ENCODE data around the gene RAB33B.

RAB33B gene

DNA sequence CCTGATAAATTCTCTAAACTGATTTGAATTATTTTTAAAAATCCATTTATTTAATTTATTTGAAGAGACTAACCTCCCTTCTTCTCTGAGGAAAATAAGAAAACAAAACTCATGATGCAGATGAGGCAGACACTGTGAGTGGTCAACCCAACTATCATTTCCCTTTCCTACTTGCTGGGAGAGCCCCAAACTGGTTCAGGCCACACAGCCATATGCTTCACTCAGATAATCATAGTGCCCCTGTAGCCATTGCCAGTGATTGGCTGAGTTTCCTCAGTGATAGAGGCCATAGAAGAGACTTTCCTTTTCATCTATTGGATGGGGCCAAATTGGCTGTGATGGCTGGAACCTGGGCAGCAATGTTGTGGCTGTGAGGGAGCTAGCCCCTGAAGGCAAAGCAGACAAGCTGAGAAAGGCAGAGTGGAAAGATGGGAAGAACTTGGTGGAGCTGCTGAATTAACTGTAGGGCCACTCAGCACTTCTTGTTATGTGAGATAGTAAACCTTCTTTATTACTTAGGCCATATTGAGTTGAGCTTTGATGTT, 49.8 kb downstream of the RAB33B start:
- in situ Hi-C loops (cut with HindIII; ENCODE audit: low sequenced_read_pairs) = no loop called here

DNA sequence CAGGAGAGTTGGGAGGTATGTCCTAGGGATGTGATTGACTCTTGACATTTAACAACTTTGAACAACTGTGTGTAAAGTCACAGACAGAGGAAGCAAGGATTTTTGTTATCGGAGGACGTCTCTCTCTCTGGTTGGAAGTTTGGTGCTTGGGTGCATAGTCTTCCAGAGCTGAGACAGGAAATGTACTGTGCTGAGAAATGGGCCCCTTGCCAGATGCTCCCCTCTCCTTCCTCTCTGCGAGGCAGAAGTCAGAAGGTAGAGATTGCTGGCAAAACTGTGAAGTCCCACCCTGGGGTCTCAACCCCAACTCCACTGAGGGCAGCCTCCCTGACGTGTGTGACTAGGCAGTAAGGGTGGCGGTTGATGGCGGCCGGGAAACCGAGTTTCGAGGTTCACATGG, 52.9 kb downstream of the RAB33B start:
- in situ Hi-C loops (cut with HindIII; ENCODE audit: low sequenced_read_pairs) = no loop called here

DNA sequence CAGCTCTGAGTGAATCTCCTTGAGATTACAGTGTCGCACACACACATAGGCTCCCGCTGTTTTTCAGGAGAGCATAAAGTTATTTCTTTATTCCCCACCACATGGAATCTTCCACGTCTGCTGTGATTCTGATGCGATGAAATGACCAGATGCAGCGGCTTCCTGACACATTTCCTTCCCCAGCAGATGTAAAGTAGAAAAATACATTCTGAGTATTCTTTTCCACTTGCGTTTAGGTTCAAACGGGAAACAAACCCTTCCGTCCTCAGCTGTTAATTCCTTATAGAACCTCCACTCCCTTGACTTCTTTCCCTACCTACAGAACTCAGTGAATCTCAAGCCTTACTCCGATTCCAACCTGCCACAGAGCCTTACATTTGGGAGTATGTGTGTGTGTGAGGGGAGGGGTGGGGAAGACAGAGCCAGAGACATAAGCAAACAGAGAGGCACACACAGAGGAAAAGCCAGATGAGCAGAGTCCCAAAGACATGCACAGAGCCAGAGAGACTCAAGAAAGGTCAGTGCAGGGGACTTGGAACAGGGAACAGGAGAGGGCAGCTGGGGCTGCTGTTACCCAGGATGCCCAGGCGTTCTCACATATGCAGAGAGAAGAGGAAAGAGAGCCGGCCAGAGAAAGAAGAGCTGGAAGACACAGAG, 54.8 kb downstream of the RAB33B start:
- in situ Hi-C loops (cut with HindIII; ENCODE audit: low sequenced_read_pairs) = no loop called here

DNA sequence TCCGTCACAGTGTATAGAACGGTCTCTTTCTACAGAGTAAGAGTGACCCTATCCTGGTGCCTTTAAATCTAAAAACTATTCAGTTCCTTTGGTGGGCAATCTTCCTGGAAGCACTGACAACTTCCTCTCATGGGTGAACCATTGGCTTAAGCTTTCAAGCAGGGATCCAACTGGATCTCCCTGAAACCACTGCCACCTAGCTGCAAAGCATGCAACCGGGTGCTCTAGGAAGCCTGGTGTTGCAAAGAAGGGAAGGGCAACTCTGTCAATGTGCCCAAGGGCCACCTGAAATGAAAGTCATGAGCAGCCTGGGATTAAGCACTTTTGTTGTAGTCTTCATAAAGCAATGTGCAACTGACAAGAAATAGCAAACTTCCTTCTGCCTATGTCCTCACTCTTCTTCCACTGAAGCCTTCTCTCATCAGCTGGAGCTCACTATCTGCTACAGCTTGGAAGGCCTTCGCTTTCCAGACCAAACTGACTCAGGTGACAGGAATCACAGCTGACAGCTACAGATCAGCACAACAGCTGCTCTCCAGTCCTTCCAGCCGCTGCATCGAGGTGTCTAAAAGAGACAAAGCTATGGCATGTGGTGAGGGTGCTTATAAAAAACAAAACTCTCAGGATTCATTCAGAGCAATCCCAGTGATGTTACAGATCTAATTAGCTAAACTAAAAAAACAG, 55.9 kb downstream of the RAB33B start:
- in situ Hi-C loops (cut with HindIII; ENCODE audit: low sequenced_read_pairs) = no loop called here

DNA sequence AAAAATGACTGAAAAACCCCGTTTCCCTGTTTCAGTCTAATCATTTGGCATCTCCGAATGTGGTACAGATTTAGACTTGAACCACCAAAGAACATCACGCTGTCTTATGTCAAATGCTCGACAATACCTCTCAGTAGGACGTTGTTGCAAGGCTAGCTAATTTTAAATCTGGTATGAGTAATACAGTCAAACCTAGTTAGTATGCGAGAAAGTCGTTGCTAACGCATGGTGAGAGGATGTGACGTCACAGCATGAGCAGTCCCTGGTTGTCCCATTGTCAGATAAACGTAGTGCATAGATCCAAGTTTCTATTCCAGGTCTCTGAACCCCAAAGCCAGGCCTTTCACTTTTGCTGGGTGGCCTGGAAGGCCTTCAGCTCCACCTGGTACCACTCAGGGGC, 57.4 kb downstream of the RAB33B start:
- in situ Hi-C loops (cut with HindIII; ENCODE audit: low sequenced_read_pairs) = no loop called here

DNA sequence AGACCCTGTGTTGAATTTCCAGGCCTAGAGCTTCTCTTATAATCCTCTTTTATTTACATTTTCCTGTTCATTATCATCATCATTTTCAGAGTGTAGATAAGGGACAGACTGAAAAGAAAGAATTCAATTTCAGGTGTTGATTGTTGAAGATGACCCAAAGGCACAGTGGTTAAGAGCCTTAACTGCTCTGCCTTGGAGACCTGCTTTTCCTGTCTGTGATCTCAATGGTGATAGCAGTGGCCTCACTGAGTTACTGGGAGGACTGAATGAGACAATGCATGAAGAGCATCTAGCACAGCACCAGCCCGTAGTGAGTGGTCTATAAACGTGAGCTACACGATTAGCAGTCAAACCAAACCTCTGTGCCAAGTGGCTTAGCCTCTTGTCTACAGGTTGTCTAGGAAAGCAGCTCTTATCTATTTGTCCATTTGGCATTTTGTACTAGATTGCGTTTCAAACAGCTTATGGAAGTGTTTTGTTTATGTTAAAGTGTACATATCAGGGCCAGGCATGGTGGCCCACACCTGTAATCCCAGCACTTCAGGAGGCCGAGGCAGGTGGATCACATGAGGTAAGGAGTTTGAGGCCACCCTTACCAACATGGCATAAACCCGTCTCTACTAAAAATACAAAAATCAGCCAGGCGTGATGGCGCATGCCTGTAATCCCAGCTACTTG, 60.6 kb downstream of the RAB33B start:
- in situ Hi-C loops (cut with HindIII; ENCODE audit: low sequenced_read_pairs) = no loop called here

DNA sequence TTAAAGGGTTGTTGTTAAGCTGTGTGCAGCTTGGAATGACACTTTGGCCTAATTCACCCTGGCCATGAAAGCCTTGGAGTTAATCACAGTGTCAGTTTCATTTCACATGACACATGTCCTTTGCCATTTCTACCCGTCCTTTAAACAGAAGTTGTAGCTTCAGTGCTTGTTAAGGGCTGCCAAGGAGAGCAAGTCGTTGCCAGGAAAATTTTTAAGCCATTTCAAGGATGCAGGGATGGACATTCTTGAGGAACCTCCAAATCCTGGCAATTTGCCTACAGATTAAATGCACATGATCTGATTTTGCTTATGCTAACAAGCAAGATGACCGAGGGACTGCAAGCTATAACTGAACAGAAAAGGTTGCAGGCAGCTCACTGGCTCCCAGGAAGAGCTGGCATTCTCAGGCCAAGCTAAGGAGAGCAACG, 61.6 kb downstream of the RAB33B start:
- in situ Hi-C loops (cut with HindIII; ENCODE audit: low sequenced_read_pairs) = no loop called here

DNA sequence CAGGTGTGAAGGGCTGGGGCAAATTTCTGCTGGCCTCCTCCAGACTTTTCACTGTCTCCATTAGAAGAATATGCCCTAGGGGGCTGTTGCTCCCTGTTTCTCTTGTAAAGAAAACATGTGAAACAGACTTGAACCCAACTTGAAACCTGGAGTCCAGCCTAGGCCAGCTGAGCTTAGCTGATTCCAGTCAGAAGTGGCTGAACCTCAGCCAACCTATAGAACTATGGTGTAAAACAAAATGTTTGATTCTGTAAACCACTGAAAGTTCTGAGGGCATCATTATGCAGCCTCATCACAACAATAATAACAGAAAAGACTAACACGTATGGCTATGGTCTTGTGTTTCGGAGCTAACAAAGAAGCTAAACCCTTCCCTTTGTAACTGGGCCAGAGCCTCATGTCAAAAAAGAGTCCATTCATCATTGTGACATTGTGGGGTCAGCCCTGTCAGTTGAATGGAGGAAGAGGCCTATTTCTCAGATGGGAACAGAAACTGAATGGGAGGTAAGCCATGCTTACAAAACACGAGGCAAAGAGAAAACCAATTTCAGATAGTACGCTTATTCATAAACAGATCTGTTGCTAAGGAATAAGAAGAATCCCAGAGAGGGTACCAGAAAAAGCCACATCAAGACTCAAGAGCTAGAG, 68.0 kb downstream of the RAB33B start:
- in situ Hi-C loops (cut with HindIII; ENCODE audit: low sequenced_read_pairs) = no loop called here

DNA sequence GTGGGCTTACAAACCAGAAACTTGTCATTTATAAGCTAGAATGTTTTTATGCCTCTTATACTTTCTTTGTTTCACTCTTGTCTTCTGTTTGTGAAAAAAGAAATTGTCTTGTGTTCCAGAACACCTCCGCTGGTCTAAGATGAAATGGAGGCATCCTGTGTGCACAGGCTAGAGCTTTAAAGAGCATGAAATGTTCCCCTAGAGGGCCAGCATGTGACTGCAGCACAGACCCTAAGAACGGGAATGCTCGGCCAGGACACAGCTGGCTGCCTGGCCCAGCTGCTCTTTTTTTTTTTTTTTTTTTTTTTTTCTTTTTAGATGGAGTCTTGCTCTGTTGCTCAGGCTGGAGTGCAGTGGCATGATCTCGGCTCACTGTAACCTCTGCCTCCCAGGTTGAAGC, 68.5 kb downstream of the RAB33B start:
- in situ Hi-C loops (cut with HindIII; ENCODE audit: low sequenced_read_pairs) = no loop called here

DNA sequence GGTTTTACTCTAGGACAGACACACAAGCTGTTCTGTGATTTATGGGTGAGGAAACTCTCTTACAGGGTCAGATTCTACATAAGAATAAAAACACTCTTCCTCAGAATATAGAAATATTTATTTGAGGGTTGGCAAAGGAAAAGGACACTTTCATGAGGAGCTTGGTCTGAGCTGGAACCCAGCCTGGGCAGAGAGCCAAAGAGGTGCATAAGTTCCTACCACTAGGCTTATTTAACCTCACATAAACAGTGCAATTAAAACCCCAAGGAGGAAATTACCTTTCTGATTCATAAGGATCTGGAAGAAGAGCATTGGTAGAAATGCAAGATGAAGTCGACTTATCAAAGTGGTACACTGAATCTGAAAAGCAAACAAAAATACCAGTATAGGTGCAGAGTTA, 69.2 kb downstream of the RAB33B start:
- in situ Hi-C loops (cut with HindIII; ENCODE audit: low sequenced_read_pairs) = no loop called here

DNA sequence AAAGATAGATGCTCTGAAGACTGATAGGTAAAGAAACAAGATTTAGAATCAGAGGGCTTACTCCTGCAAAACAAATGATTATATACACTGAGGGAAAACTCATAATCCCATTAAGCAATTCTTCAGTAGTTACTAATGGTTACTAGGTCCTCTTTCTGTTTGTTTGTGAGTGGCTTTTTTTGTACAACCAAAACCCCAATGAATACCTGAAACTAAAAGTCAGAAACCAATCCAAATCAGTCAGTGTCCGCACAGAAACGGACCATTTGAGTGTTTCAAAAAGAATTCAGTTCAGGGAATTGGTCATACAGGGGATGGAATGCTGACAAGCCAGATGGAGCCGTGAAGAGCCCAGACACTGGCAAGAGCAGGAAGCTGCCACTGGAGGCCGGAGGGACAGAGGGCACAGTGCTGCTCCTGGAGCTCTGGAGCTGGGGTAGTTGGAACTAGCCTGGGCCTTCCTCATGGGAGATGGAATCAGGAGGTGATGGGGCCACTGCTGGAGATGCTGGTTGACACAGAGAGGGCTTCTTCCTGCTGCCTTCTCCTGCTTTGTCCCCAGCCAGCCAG, 70.2 kb downstream of the RAB33B start:
- in situ Hi-C loops (cut with HindIII; ENCODE audit: low sequenced_read_pairs) = no loop called here

DNA sequence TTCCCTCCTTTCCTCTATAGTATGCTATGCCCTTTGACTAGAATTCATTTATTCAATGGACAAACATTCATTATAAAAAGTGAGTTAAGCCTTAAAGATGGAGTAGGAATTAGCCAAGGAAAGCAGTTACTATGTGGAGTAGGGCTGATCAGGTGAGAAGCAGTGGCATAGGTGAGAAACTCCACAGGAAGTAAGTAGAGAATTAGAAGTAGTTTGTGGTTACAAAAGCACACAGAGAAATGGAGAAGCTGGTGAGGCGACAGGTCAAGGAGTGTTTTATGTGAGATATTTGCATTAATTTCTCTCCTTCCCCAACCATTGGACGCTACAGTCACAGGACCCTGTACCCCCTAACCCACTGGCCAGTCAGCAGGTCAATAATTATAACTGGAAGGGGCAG, 71.5 kb downstream of the RAB33B start:
- in situ Hi-C loops (cut with HindIII; ENCODE audit: low sequenced_read_pairs) = no loop called here

Measured in endothelial cell of hepatic sinusoid (primary cell).